Osteoblast (primary cell): ENCODE data around the gene FAM9C. TPM values are rescaled to one million over a fixed set of nuclear protein-coding genes. Genes with fewer than 3 reads are reported as not detected.
"Not testable (repeated sequence)": the region's sequence is repeated elsewhere in the genome, so short reads cannot be mapped to it uniquely, and the experiment has no call there.

Source experiments
- DNase-seq: peaks from one replicate; pipeline ENCODE4 v3.0.0; 2011; ENCODE audit warnings: low spot score, mixed read lengths; ENCODE audit not compliant: insufficient read length; ENCODE audit errors: missing footprints
- H2AFZ ChIP-seq: 2 replicates; pipeline ENCODE4 v1.6.0; 2011; ENCODE audit warnings: mild to moderate bottlenecking, low read length
- H3K27ac ChIP-seq: 2 replicates; pipeline ENCODE4 v1.5.1; 2011; ENCODE audit warnings: mild to moderate bottlenecking, low read depth, low read length, moderate library complexity
- H3K27me3 ChIP-seq: 2 replicates; pipeline ENCODE4 v1.6.0; 2012; ENCODE audit warnings: mild to moderate bottlenecking, control low read depth, inconsistent platforms, low read length, moderate library complexity; ENCODE audit not compliant: insufficient read depth
- H3K36me3 ChIP-seq: 2 replicates; pipeline ENCODE4 v1.5.1; 2011; ENCODE audit warnings: mild to moderate bottlenecking, low read length, control low read depth, moderate library complexity; ENCODE audit not compliant: insufficient read depth
- H3K4me1 ChIP-seq: 2 replicates; pipeline ENCODE4 v1.5.1; 2011; ENCODE audit warnings: mild to moderate bottlenecking, low read length, control low read depth, moderate library complexity; ENCODE audit not compliant: insufficient read depth
- H3K4me2 ChIP-seq: 2 replicates; pipeline ENCODE4 v1.6.0; 2011; ENCODE audit warnings: mild to moderate bottlenecking, low read length; ENCODE audit not compliant: insufficient read depth
- H3K4me3 ChIP-seq: fragments of 200-600 bp; sonication (generic); 3 replicates; pipeline ENCODE4 v1.5.1; 2012; ENCODE audit warnings: mild to moderate bottlenecking, low read length, inconsistent platforms; ENCODE audit not compliant: insufficient read depth
- H3K79me2 ChIP-seq: 2 replicates; pipeline ENCODE4 v1.6.0; 2012; ENCODE audit warnings: mild to moderate bottlenecking, low read length, control low read depth, inconsistent platforms; ENCODE audit not compliant: insufficient read depth
- H3K9me3 ChIP-seq: 2 replicates; pipeline ENCODE4 v1.5.1; 2011; ENCODE audit warnings: low read depth, low read length, control low read depth
- H4K20me1 ChIP-seq: 2 replicates; pipeline ENCODE4 v1.6.0; 2012; ENCODE audit warnings: mild to moderate bottlenecking, low read length, control low read depth; ENCODE audit not compliant: insufficient read depth
- total RNA-seq: library from RNA; depleted of rRNA; stranded (reverse); fragments of >200 nt; gene quantifications from 2 replicates; pipeline ENCODE4 v1.2.3, GENCODE V29; 2012
- TF ChIP-seq, protein P1 (sequence below): IDR thresholded peaks from 2 replicates; pipeline ENCODE4 v1.5.1; 2011; ENCODE audit warnings: mild to moderate bottlenecking, low read depth, low read length, moderate library complexity; ENCODE audit errors: extremely low read depth

Gene FAM9C
- total RNA-seq, 1 donor: not detected

DNA sequence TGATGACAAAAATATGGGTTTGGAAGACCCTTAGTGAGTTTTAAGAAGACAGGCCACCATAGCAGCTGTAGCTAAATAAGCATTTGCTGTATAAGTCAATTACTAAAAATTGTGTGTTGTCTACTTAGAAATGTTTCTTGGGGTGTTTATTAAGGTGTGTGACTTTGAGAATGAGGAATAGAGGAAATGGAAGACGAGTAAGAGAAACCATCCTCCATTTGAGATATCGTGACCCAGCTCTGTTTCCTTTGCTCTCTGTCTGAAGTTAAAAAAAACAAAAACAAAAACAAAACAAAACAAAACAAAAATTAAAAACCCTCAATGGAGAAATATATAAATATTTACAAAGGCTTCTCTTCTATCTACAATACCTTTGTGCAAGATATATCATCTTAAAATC is 41.7 kb upstream of the FAM9C start:
- no peak for DNase-seq

DNA sequence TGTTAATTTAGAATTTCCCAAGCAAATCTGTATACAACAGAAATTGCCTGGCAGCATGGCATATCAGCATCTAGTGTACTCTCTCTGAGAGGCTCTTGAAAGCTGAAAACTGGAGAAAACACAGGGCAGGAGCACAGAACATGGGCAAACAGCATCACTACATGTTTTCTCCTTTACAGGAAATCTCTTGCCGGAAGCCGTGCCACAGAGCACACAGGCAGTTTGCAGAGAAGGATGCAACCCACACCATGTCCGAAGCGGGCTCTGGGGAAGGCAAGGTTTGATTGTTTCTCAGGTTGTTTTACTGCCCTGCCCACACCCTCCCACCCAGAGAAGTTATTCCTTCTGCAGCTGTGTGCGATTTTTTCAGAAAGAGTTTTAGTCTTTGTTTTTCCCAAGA is 41.1 kb upstream of the FAM9C start:
- no peaks in the 10 kb centered on the region for H4K20me1 ChIP-seq
- no peaks in the 10 kb centered on the region for H3K36me3 ChIP-seq
- H3K4me2 ChIP-seq: no peak overlapping the region
- no peaks in the 10 kb centered on the region for H3K9me3 ChIP-seq
- TF ChIP-seq, protein P1, sequence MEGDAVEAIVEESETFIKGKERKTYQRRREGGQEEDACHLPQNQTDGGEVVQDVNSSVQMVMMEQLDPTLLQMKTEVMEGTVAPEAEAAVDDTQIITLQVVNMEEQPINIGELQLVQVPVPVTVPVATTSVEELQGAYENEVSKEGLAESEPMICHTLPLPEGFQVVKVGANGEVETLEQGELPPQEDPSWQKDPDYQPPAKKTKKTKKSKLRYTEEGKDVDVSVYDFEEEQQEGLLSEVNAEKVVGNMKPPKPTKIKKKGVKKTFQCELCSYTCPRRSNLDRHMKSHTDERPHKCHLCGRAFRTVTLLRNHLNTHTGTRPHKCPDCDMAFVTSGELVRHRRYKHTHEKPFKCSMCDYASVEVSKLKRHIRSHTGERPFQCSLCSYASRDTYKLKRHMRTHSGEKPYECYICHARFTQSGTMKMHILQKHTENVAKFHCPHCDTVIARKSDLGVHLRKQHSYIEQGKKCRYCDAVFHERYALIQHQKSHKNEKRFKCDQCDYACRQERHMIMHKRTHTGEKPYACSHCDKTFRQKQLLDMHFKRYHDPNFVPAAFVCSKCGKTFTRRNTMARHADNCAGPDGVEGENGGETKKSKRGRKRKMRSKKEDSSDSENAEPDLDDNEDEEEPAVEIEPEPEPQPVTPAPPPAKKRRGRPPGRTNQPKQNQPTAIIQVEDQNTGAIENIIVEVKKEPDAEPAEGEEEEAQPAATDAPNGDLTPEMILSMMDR: no peak
- no peaks in the 10 kb centered on the region for H3K27me3 ChIP-seq
- H3K27ac ChIP-seq: no peak overlapping the region
- DNase-seq: no peak
- H3K4me1 ChIP-seq: peaks cover 3% of the 10 kb centered on the region
- H3K4me3 ChIP-seq: no peak overlapping the region
- no peaks in the 10 kb centered on the region for H3K79me2 ChIP-seq
- H2AFZ ChIP-seq: no peak overlapping the region

More for the DNA sequence above, 41.7 kb upstream of the FAM9C start:
- H3K9me3 ChIP-seq: no peaks in the 10 kb centered on the region
- H3K27ac ChIP-seq: no peak overlapping the region
- H3K36me3 ChIP-seq: no peaks in the 10 kb centered on the region
- peaks cover 3% of the 10 kb centered on the region for H3K4me1 ChIP-seq
- H3K4me3 ChIP-seq: no peak overlapping the region
- H3K27me3 ChIP-seq: no peaks in the 10 kb centered on the region
- H2AFZ ChIP-seq: no peak overlapping the region
- no peaks in the 10 kb centered on the region for H4K20me1 ChIP-seq
- TF ChIP-seq, protein P1: no peak
- no peak overlapping the region for H3K4me2 ChIP-seq
- H3K79me2 ChIP-seq: no peaks in the 10 kb centered on the region

DNA sequence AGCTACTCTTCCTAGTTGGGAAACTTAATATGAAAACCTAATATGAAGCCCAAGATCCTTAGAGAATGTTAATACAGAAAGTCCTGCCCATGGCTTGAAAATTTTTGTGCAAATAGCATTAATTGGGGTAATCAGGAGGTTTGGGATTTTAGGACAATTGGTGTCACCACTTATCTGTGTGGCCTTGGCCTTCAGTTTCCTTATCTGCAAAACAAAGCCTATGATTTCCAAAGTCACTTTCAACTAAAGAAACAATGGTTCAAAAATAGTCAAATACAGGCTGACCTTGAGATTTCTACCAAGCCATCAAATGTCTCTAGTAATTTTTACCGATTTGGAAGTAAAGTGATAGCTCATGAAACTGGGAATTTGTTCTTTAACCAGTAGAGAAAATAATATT is 40.2 kb upstream of the FAM9C start:
- H3K36me3 ChIP-seq: no peaks in the 10 kb centered on the region
- no peak overlapping the region for H2AFZ ChIP-seq
- no peak overlapping the region for H3K4me2 ChIP-seq
- H3K4me3 ChIP-seq: no peak overlapping the region
- H4K20me1 ChIP-seq: no peaks in the 10 kb centered on the region
- peaks cover 3% of the 10 kb centered on the region for H3K4me1 ChIP-seq
- H3K79me2 ChIP-seq: no peaks in the 10 kb centered on the region
- DNase-seq: no peak
- H3K27ac ChIP-seq: no peak overlapping the region
- no peaks in the 10 kb centered on the region for H3K27me3 ChIP-seq
- H3K9me3 ChIP-seq: no peaks in the 10 kb centered on the region
- TF ChIP-seq, protein P1: no peak

DNA sequence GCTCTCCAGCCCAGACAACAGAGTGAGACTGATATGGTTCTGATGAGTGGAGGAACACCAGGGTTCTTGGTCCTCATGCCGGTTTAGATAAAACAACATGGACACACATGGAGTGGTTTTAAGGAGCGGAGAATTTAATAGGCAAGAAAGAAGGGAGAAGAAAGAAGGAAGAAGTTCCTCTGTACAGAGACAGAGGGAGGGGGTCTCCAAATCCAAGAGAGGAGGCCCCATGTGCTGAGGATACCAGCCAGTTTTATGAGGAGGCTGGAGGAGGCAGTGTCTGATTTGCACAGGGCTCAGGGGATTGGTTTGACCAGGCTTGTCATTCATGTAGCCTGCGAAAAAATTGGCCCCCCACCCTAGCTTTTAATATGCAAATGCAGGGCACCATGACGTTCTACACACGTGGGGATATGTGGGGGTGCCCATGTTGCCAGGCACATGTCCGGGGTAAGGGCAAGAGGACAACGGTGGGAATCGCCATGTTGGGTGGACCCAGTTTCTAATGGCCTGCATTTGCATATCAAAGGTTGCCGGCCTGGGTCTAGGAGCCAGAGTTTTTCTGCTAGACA is 39.4 kb upstream of the FAM9C start:
- H3K36me3 ChIP-seq, DNase-seq, H4K20me1 ChIP-seq, H3K4me3 ChIP-seq, H3K27ac ChIP-seq, H3K4me2 ChIP-seq, H3K27me3 ChIP-seq, H3K79me2 ChIP-seq, H3K9me3 ChIP-seq, H2AFZ ChIP-seq, H3K4me1 ChIP-seq: not testable (repeated sequence)
